ENCODE results near the gene GINS2. TPM values are rescaled to one million over a fixed set of nuclear protein-coding genes. Genes with fewer than 3 reads are reported as not detected.

Gene GINS2
- total RNA-seq, 1 experiment from 2014 or later = 11.3 TPM

- Mint-ChIP-seq H3K9me3 (ENCODE audit: unreplicated experiment) (no peaks in the 10 kb centered on the region), H3K27me3 (ENCODE audit: insufficient read depth, unreplicated experiment) (no peaks in the 10 kb centered on the region), H3K36me3 (ENCODE audit: insufficient read depth, unreplicated experiment) (peaks cover 52% of the 10 kb centered on the region), H3K4me1 (ENCODE audit: insufficient read depth, unreplicated experiment) (no peaks in the 10 kb centered on the region), H3K27ac (ENCODE audit: low read depth, unreplicated experiment) (no peak overlapping the region), H3K4me3 (ENCODE audit: unreplicated experiment) (no peak overlapping the region)
- intact Hi-C loops (cut with micrococcal nuclease) = no loop called here
- no peak for DNase-seq (ENCODE audit: unreplicated experiment)
- BruUV-seq (replicated peaks) = no TSS peak
- ChIA-PET CTCF (interaction anchor here (0.7 to 1.5 kb wide), 2 partner anchors 11 to 534 kb away, joined by 3 to 8 read pairs; no protein-coding TSS in a partner anchor), POLR2A (no interaction called here)
- TF ChIP-seq CTCF (IDR thresholded peaks at IDR 0.05; ENCODE audit: unreplicated experiment) = no peak
Measured at GRCh38 chr16:85648070-85648714, 40.6 kb downstream of the GINS2 start.

GRCh38 chr16:85646976-85647375, 41.8 kb downstream of the GINS2 start:
- ChIA-PET POLR2A (interaction anchor here (0.6 kb wide), 2 partner anchors 10 to 33 kb away, joined by 3 to 7 read pairs; no protein-coding TSS in a partner anchor), CTCF (no interaction called here)
- BruUV-seq (replicated peaks) = no TSS peak
- Mint-ChIP-seq H3K4me1 (ENCODE audit: insufficient read depth, unreplicated experiment) (no peaks in the 10 kb centered on the region), H3K9me3 (ENCODE audit: unreplicated experiment) (no peaks in the 10 kb centered on the region), H3K27ac (ENCODE audit: low read depth, unreplicated experiment) (no peak overlapping the region), H3K27me3 (ENCODE audit: insufficient read depth, unreplicated experiment) (no peaks in the 10 kb centered on the region), H3K36me3 (ENCODE audit: insufficient read depth, unreplicated experiment) (peaks cover 43% of the 10 kb centered on the region), H3K4me3 (ENCODE audit: unreplicated experiment) (no peak overlapping the region)
- intact Hi-C loops (cut with micrococcal nuclease) = no loop called here
- TF ChIP-seq CTCF (IDR thresholded peaks at IDR 0.05; ENCODE audit: unreplicated experiment) = no peak
- DNase-seq (ENCODE audit: unreplicated experiment) = no peak

- no peak overlapping the region for H3K4me3 Mint-ChIP-seq (ENCODE audit: unreplicated experiment)
Measured at GRCh38 chr16:85646358-85646907, 42.3 kb downstream of the GINS2 start.

More at GRCh38 chr16:85646358-85646907, 42.3 kb downstream of the GINS2 start:
- no TSS peak for BruUV-seq (replicated peaks)
- no peak for TF ChIP-seq CTCF (IDR thresholded peaks at IDR 0.05; ENCODE audit: unreplicated experiment)
- CTCF ChIA-PET = interaction anchor here (0.6 kb wide), 1 partner anchor 1499 kb away, joined by 3 read pairs; no protein-coding TSS in a partner anchor
- intact Hi-C loops (cut with micrococcal nuclease) = no loop called here
- Mint-ChIP-seq H3K4me1 (ENCODE audit: insufficient read depth, unreplicated experiment) (no peaks in the 10 kb centered on the region), H3K9me3 (ENCODE audit: unreplicated experiment) (no peaks in the 10 kb centered on the region), H3K36me3 (ENCODE audit: insufficient read depth, unreplicated experiment) (peaks cover 42% of the 10 kb centered on the region), H3K27me3 (ENCODE audit: insufficient read depth, unreplicated experiment) (no peaks in the 10 kb centered on the region), H3K27ac (ENCODE audit: low read depth, unreplicated experiment) (no peak overlapping the region)
- POLR2A ChIA-PET = interaction anchor here (0.6 kb wide), 2 partner anchors 11 to 32 kb away, joined by 3 to 7 read pairs; no protein-coding TSS in a partner anchor
- DNase-seq (ENCODE audit: unreplicated experiment) = no peak
